ENCODE data around the gene EFCAB9.
A peak's percentile ranks its signal among the peaks of the same experiment; 100 is the strongest.
"Not testable (repeated sequence)": the region's sequence is repeated elsewhere in the genome, so short reads cannot be mapped to it uniquely, and the experiment has no call there.

The EFCAB9 gene

GRCh38 chr5:172186114-172186695, 7.8 kb upstream of the EFCAB9 start:
- no peaks in the 10 kb centered on the region for H3K9me3 Mint-ChIP-seq
- H3K27me3 Mint-ChIP-seq, result no peaks in the 10 kb centered on the region
- DNase-seq (peak in 1 of 3 experiments; percentile 17), ATAC-seq (replicated peaks) (no peak)
- peaks cover 32 to 33% of the 10 kb centered on the region in 2 donors for H3K4me1 Mint-ChIP-seq (ENCODE audit: low read depth in 2 of 2)
- H3K4me3 Mint-ChIP-seq, result peak overlapping the region; percentile 99 to 100
- peaks cover 68% of the 10 kb centered on the region for H3K36me3 Mint-ChIP-seq (ENCODE audit: insufficient read depth)
- H3K27ac Mint-ChIP-seq, result peak overlapping the region; percentile 98 to 99

GRCh38 chr5:172187118-172188032, 6.6 kb upstream of the EFCAB9 start:
- H3K4me1 Mint-ChIP-seq (ENCODE audit: low read depth in 2 of 2), result peaks cover 32 to 33% of the 10 kb centered on the region in 2 donors
- ATAC-seq (replicated peaks) (peak; percentile 36), DNase-seq (peak; percentile 56 to 63 (median 57))
- H3K4me3 Mint-ChIP-seq, result peak overlapping the region; percentile 99 to 100
- peaks cover 60% of the 10 kb centered on the region for H3K36me3 Mint-ChIP-seq (ENCODE audit: insufficient read depth)
- H3K9me3 Mint-ChIP-seq, result no peaks in the 10 kb centered on the region
- peak overlapping the region; percentile 98 to 99 for H3K27ac Mint-ChIP-seq
- no peaks in the 10 kb centered on the region for H3K27me3 Mint-ChIP-seq

GRCh38 chr5:172188033-172188892, 5.7 kb upstream of the EFCAB9 start, which contains the start of gene STK10:
Gene STK10, minus strand, starts transcription at chr5:172188224. Its CDS starts 182 bp downstream, at chr5:172188042.
- Mint-ChIP-seq H3K4me1 (ENCODE audit: low read depth in 2 of 2) (peaks cover 28 to 29% of the 10 kb centered on the region in 2 donors), H3K4me3 (peak within 1 kb of the TSS; percentile 99 to 100), H3K27me3 (no peaks in the 10 kb centered on the region), H3K36me3 (ENCODE audit: insufficient read depth) (peaks cover 52% of the 10 kb centered on the region), H3K27ac (peak within 1 kb of the TSS; percentile 98 to 99), H3K9me3 (no peaks in the 10 kb centered on the region)
- DNase-seq (peak; percentile 87 to 88 (median 87)), ATAC-seq (replicated peaks) (peak; percentile 72)

DNA sequence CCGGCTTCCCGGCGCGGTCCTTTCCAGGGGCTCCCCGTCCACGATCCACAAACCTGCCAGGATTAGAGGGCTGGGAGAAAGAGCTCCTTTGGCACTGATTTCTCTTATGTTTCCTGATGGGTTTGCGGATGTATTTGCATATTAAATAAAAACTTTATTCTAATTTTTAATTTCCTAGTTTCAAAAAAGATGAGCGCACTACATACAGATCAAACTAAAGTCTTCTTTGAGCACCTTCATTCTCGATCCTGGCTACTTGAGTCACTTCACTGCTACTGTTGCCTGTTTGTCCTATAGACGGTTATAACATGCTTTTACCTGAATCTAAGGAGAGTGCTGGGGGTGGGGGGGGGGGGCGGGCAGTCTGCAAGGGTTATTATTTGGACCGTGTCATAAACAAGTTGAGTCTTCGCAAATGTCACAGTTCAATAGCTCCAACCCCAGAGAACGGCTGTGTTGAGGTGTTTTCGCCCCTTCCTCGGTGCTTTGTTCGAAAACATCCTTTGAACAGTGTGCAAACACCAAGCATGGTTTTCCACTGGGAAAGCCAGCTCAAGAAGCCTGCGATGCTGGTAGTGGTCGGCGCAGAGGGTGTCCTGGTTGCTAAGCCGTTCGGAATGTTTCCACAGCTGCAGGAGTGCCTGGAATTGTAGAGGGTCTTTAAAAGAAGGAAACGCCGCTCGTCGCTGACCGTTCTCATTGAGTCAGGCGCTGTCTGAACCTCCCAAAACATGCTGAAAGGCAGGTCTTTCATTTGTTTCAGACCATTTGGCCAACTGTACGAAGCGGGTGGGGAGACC, 4.9 kb upstream of the EFCAB9 start:
- ATAC-seq (replicated peaks), result no peak
- peaks cover 47% of the 10 kb centered on the region for H3K36me3 Mint-ChIP-seq (ENCODE audit: insufficient read depth)
- H3K4me3 Mint-ChIP-seq, result peak overlapping the region; percentile 99 to 100
- H3K9me3 Mint-ChIP-seq, result no peaks in the 10 kb centered on the region
- H3K4me1 Mint-ChIP-seq (ENCODE audit: low read depth in 2 of 2), result peaks cover 26 to 27% of the 10 kb centered on the region in 2 donors
- no peaks in the 10 kb centered on the region for H3K27me3 Mint-ChIP-seq
- peak overlapping the region in 1 of 2 donors; percentile 98 for H3K27ac Mint-ChIP-seq
- no peak for DNase-seq

DNA sequence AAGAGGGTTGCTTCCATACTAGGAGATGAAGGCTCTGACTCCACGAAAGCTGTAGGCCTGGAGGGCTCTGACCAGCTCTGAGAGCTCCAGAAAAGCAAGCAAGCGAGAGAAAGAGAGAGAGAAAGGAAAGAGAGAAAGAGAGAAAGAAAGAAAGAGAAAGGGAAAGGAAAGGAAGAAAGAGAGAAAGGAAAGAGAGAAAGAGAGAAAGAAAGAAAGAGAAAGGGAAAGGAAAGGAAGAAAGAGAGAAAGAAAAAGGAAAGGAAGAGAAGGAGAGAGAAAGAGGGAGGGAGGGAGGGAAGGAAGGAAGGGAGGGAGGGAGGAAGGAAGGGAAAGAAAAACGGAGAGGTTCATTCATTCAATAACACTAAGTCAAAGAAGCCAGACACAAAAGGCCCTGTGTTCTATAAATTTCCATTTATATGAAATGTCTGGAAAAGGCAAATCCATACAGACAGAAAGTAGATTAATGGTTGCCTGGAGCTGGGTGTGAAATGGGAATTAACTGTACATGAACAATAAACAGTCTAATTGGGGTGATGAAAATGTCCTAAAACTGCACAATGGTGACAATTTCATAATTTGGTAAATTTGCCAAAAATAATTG, 4.2 kb upstream of the EFCAB9 start:
- Mint-ChIP-seq H3K27me3 (no peaks in the 10 kb centered on the region), H3K36me3 (ENCODE audit: insufficient read depth) (peaks cover 41% of the 10 kb centered on the region), H3K27ac (no peak overlapping the region), H3K4me1 (ENCODE audit: low read depth in 2 of 2) (peaks cover 21 to 22% of the 10 kb centered on the region in 2 donors), H3K9me3 (no peaks in the 10 kb centered on the region), H3K4me3 (no peak overlapping the region)
- DNase-seq, result no peak
- ATAC-seq (replicated peaks), result no peak

DNA sequence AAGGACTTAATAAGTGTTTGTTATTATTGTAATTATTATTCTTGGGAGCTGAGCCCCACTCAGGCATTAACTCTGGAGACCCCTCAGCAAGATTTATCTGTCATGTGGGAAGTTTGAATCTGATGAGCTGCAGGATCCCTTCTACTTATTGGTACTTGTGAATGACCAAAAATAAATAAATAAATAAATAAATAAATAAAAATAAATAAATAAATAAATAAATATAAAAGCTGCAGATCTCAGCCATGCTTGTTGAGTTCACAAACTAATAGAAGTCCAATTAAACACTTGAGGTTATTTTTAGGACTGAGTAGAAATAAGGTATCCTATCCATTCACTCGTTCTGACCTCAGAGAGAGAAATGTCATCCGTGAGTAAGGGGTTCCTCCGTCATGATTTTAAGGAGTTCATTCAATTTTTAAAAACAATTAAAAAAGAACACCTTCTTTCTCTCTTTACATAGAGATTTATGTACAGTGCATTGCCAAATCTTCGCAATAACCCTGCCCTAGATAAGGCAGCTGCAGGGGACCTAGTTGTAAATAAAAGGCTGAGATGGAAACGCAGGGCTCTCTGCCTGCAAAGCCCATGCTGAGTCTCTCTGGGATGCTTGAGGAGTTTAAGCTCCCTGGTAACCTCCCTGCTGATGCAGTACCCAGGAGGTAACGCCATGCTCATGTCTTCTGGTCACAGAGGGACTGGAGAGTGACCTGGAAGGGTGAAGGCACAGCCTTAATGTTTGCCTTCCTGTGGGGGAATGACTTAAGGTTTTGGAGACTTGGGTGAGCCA, 1.2 kb downstream of the EFCAB9 start:
- Mint-ChIP-seq H3K9me3 (no peaks in the 10 kb centered on the region), H3K27ac (no peak overlapping the region), H3K36me3 (ENCODE audit: insufficient read depth) (no peaks in the 10 kb centered on the region), H3K27me3 (peaks cover 13 to 18% of the 10 kb centered on the region in 2 donors), H3K4me1 (ENCODE audit: low read depth in 2 of 2) (no peaks in the 10 kb centered on the region), H3K4me3 (no peak overlapping the region)
- ATAC-seq (replicated peaks) (no peak), DNase-seq (no peak)

DNA sequence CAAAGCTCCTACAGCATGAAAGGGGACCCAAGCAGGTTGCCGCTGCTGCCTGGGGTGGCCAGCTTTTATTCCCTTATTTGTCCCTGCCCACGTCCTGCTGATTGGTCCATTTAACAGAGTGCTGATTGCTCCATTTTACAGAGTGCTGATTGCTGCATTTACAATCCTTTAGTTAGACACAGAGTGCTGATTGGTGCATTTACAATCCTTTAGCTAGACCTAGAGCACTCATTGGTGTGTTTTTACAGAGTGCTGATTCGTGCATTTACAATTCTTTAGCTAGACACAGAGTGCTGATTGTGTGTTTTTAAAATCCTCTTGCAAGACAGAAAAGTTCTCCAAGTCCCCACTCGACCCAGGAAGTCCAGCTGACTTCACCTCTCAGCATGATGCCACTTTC, 3.8 kb downstream of the EFCAB9 start:
- peaks cover 13 to 18% of the 10 kb centered on the region in 2 donors for H3K27me3 Mint-ChIP-seq
- H3K27ac Mint-ChIP-seq; DNase-seq; H3K36me3 Mint-ChIP-seq (ENCODE audit: insufficient read depth); H3K4me1 Mint-ChIP-seq (ENCODE audit: low read depth in 2 of 2); ATAC-seq (replicated peaks); H3K9me3 Mint-ChIP-seq; H3K4me3 Mint-ChIP-seq: not testable (repeated sequence)

DNA sequence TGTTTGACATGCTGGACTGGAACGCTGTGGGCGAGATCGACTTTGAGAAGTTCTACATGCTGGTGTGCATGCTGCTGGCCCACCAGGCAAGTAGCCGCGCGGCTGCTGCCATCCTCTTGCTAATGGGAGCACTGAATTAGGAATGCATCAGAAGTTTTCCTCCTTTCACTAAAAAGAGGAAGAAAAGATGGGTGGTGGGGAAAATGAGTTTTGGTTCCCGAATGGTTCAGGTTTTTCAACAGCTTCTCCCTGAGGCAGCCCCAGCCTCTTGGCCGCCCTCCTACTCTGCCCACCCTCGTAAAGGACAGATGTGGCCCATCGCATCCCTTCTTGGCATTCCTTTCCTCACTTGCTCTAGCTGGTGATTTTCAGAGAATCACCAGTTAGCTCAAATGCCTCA, 5.5 kb downstream of the EFCAB9 start:
- no peak overlapping the region for H3K4me3 Mint-ChIP-seq
- H3K27ac Mint-ChIP-seq, result no peak overlapping the region
- H3K27me3 Mint-ChIP-seq, result peaks cover 13 to 18% of the 10 kb centered on the region in 2 donors
- H3K36me3 Mint-ChIP-seq (ENCODE audit: insufficient read depth), result no peaks in the 10 kb centered on the region
- no peaks in the 10 kb centered on the region for H3K4me1 Mint-ChIP-seq (ENCODE audit: low read depth in 2 of 2)
- DNase-seq (no peak), ATAC-seq (replicated peaks) (no peak)
- H3K9me3 Mint-ChIP-seq, result no peaks in the 10 kb centered on the region

GRCh38 chr5:172200476-172200875, 6.5 kb downstream of the EFCAB9 start:
- Mint-ChIP-seq H3K27me3 (peaks cover 13 to 18% of the 10 kb centered on the region in 2 donors), H3K27ac (no peak overlapping the region), H3K4me3 (no peak overlapping the region)

GRCh38 chr5:172205984-172206383, 12.0 kb downstream of the EFCAB9 start:
- H3K36me3 Mint-ChIP-seq (ENCODE audit: insufficient read depth); H3K4me3 Mint-ChIP-seq; H3K9me3 Mint-ChIP-seq; H3K27me3 Mint-ChIP-seq; H3K4me1 Mint-ChIP-seq (ENCODE audit: low read depth in 2 of 2); DNase-seq; H3K27ac Mint-ChIP-seq; ATAC-seq (replicated peaks): not testable (repeated sequence)

More at GRCh38 chr5:172200476-172200875, 6.5 kb downstream of the EFCAB9 start:
- H3K9me3 Mint-ChIP-seq, result no peaks in the 10 kb centered on the region
- H3K4me1 Mint-ChIP-seq (ENCODE audit: low read depth in 2 of 2), result no peaks in the 10 kb centered on the region
- DNase-seq (no peak), ATAC-seq (replicated peaks) (no peak)
- H3K36me3 Mint-ChIP-seq (ENCODE audit: insufficient read depth), result no peaks in the 10 kb centered on the region

- ATAC-seq (replicated peaks), result no peak
- Mint-ChIP-seq H3K9me3 (no peaks in the 10 kb centered on the region), H3K4me3 (no peak overlapping the region), H3K27me3 (no peaks in the 10 kb centered on the region), H3K4me1 (ENCODE audit: low read depth in 2 of 2) (peaks cover 0 to 4% of the 10 kb centered on the region in 2 donors), H3K27ac (no peak overlapping the region), H3K36me3 (ENCODE audit: insufficient read depth) (peaks cover 12% of the 10 kb centered on the region)
- no peak for DNase-seq
Measured at GRCh38 chr5:172207511-172207910, 13.5 kb downstream of the EFCAB9 start.

DNA sequence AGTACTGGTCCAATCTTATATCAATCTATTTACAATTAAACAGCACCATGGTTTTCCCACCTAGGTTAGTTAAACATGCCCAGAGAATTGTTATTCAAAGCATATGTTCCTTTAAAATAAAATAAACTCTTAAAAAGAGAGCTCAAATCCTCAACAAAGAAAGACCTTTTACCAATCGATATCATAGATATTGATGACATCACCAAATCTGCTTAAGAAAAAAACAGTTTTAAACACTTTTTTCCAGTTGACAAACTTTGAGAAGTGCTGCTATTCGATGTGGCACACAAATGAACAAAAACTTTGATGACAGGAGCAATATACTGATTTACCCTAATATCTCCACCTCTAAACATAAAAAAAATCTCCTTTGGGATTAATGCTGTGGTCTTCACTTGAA, 15.7 kb downstream of the EFCAB9 start:
- DNase-seq, result no peak
- ATAC-seq (replicated peaks), result no peak
- H3K9me3 Mint-ChIP-seq, result no peaks in the 10 kb centered on the region
- peaks cover 0 to 4% of the 10 kb centered on the region in 2 donors for H3K4me1 Mint-ChIP-seq (ENCODE audit: low read depth in 2 of 2)
- peaks cover 12% of the 10 kb centered on the region for H3K36me3 Mint-ChIP-seq (ENCODE audit: insufficient read depth)
- peak overlapping the region in 1 of 2 donors; percentile 12 for H3K27ac Mint-ChIP-seq
- H3K4me3 Mint-ChIP-seq, result no peak overlapping the region
- no peaks in the 10 kb centered on the region for H3K27me3 Mint-ChIP-seq

Data from effector memory CD8-positive, alpha-beta T cell (primary cell).